ENCODE measurements around the gene HACD1.

The HACD1 gene

DNA sequence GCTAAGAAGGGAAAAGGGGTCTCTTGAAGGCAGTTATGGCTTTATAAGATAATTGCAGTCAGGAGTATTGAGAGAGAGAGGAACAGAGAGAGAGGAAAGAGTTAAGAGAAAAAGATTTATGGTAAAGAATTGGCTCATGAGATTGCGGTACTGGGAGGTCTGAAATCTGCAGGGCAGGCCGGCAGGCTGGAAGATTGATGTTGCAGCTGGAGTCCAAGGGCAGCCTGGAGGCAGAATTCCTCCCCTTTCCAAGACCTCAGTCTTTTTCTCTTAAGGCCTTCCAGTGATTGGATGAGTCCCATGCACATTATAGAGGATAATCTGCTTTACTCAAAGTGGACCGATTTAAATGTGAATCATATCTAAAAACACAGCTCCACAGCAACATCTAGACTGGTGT lies 68.4 kb downstream of the HACD1 start:
- Histone ChIP-seq H3K79me2 (ENCODE audit: control insufficient read depth, low read length) (no peaks in the 10 kb centered on the region), H4K20me1 (ENCODE audit: control insufficient read depth, insufficient read depth, low read depth, low read length) (no peaks in the 10 kb centered on the region), H3K9me2 (replicated peaks; ENCODE audit: control insufficient read depth, low read length) (no peaks in the 10 kb centered on the region), H3K4me2 (ENCODE audit: low read length) (no peak overlapping the region), H3K36me3 (ENCODE audit: control insufficient read depth, low read length) (no peaks in the 10 kb centered on the region), H3K27ac (ENCODE audit: low read depth, low read length) (no peak overlapping the region), H3F3A (ENCODE audit: control insufficient read depth, insufficient read depth) (no peaks in the 10 kb centered on the region), H3K4me3 (ENCODE audit: low read length) (no peak overlapping the region), H3K4me1 (ENCODE audit: control insufficient read depth, low read length) (no peaks in the 10 kb centered on the region), H3K27me3 (ENCODE audit: control insufficient read depth, low read length) (no peaks in the 10 kb centered on the region), H3K9me3 (ENCODE audit: control insufficient read depth, insufficient read depth, low read length) (no peaks in the 10 kb centered on the region)
- TF ChIP-seq EZH2phosphoT487 (IDR thresholded peaks at IDR 0.05; ENCODE audit: borderline replicate concordance, low read length): no peak
- TF ChIP-seq, protein P1, sequence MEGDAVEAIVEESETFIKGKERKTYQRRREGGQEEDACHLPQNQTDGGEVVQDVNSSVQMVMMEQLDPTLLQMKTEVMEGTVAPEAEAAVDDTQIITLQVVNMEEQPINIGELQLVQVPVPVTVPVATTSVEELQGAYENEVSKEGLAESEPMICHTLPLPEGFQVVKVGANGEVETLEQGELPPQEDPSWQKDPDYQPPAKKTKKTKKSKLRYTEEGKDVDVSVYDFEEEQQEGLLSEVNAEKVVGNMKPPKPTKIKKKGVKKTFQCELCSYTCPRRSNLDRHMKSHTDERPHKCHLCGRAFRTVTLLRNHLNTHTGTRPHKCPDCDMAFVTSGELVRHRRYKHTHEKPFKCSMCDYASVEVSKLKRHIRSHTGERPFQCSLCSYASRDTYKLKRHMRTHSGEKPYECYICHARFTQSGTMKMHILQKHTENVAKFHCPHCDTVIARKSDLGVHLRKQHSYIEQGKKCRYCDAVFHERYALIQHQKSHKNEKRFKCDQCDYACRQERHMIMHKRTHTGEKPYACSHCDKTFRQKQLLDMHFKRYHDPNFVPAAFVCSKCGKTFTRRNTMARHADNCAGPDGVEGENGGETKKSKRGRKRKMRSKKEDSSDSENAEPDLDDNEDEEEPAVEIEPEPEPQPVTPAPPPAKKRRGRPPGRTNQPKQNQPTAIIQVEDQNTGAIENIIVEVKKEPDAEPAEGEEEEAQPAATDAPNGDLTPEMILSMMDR (IDR thresholded peaks at IDR 0.05; ENCODE audit: low read depth, low read length, poor library complexity, severe bottlenecking): no peak

DNA sequence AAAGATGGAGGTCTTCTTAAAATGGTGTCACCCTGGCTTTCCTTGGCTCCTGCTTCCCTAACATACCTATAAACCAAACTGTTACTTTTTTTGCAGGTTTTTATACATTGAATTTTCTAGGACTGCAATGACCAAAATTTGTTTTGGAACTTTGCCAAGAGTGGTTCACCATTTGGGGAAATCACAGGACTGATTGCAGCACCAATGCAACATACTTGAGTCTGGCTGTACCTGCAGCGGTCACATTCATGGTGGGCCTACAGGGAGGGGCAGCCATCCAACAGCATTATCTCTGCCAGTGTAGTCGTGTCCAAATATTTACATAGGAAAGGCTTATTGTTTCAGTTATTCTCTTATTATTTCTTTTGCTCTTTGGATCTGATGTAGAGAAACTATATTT lies 69.0 kb downstream of the HACD1 start:
- no peak overlapping the region for H3K4me3 ChIP-seq (ENCODE audit: low read length)
- H3K27ac ChIP-seq (ENCODE audit: low read depth, low read length): no peak overlapping the region
- no peaks in the 10 kb centered on the region for H4K20me1 ChIP-seq (ENCODE audit: control insufficient read depth, insufficient read depth, low read depth, low read length)
- no peaks in the 10 kb centered on the region for H3F3A ChIP-seq (ENCODE audit: control insufficient read depth, insufficient read depth)
- no peaks in the 10 kb centered on the region for H3K36me3 ChIP-seq (ENCODE audit: control insufficient read depth, low read length)
- no peaks in the 10 kb centered on the region for H3K79me2 ChIP-seq (ENCODE audit: control insufficient read depth, low read length)
- no peaks in the 10 kb centered on the region for H3K4me1 ChIP-seq (ENCODE audit: control insufficient read depth, low read length)
- no peaks in the 10 kb centered on the region for H3K9me3 ChIP-seq (ENCODE audit: control insufficient read depth, insufficient read depth, low read length)
- no peaks in the 10 kb centered on the region for H3K9me2 ChIP-seq (replicated peaks; ENCODE audit: control insufficient read depth, low read length)
- TF ChIP-seq EZH2phosphoT487 (IDR thresholded peaks at IDR 0.05; ENCODE audit: borderline replicate concordance, low read length): no peak
- TF ChIP-seq, protein P1 (IDR thresholded peaks at IDR 0.05; ENCODE audit: low read depth, low read length, poor library complexity, severe bottlenecking): no peak
- no peaks in the 10 kb centered on the region for H3K27me3 ChIP-seq (ENCODE audit: control insufficient read depth, low read length)
- no peak overlapping the region for H3K4me2 ChIP-seq (ENCODE audit: low read length)

DNA sequence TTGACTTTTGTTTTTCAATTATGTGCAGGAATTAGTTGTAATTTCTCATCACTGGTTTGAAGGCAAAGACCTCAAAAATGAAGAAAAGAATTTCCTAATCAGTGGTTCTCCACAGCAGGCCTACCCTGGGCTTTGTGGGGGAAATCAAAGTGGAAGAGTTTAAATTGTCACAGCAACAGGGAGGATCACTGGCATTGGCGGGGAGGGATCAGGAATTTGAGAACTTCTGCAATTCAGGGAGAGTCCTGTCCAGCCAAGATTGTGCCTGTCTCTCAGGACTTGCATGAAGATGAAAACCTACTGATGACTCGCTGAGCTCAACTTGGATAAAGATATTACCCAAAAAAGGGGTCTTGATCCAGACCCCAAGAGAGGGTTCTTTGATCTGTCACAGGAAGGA lies 70.1 kb downstream of the HACD1 start:
- H3K79me2 ChIP-seq (ENCODE audit: control insufficient read depth, low read length): no peaks in the 10 kb centered on the region
- H3K4me2 ChIP-seq (ENCODE audit: low read length): no peak overlapping the region
- no peak overlapping the region for H3K27ac ChIP-seq (ENCODE audit: low read depth, low read length)
- H3K36me3 ChIP-seq (ENCODE audit: control insufficient read depth, low read length): no peaks in the 10 kb centered on the region
- H3K9me2 ChIP-seq (replicated peaks; ENCODE audit: control insufficient read depth, low read length): no peaks in the 10 kb centered on the region
- TF ChIP-seq, protein P1 (IDR thresholded peaks at IDR 0.05; ENCODE audit: low read depth, low read length, poor library complexity, severe bottlenecking): no peak
- no peak for TF ChIP-seq EZH2phosphoT487 (IDR thresholded peaks at IDR 0.05; ENCODE audit: borderline replicate concordance, low read length)
- no peaks in the 10 kb centered on the region for H3K27me3 ChIP-seq (ENCODE audit: control insufficient read depth, low read length)
- no peaks in the 10 kb centered on the region for H3K4me1 ChIP-seq (ENCODE audit: control insufficient read depth, low read length)
- H3F3A ChIP-seq (ENCODE audit: control insufficient read depth, insufficient read depth): no peaks in the 10 kb centered on the region
- no peak overlapping the region for H3K4me3 ChIP-seq (ENCODE audit: low read length)
- no peaks in the 10 kb centered on the region for H4K20me1 ChIP-seq (ENCODE audit: control insufficient read depth, insufficient read depth, low read depth, low read length)
- no peaks in the 10 kb centered on the region for H3K9me3 ChIP-seq (ENCODE audit: control insufficient read depth, insufficient read depth, low read length)

DNA sequence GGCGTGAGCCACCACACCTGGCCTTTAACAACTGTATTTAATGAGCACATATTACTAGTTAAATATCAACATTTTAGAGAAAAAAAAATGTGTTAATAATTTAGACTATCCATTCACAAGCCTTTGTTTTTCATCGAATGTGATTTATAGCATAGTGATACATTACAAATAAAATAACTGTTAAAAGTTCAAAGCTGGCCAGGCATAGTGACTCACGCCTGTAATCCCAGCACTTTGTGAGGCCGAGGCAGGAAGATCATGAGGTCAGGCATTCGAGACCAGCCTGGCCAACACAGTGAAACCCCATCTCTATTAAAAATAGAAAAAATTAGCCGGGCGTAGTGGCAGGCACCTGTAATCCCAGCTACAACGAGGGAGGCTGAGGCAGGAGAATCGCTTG lies 72.7 kb downstream of the HACD1 start:
- TF ChIP-seq, protein P1 (IDR thresholded peaks at IDR 0.05; ENCODE audit: low read depth, low read length, poor library complexity, severe bottlenecking): no peak
- TF ChIP-seq EZH2phosphoT487 (IDR thresholded peaks at IDR 0.05; ENCODE audit: borderline replicate concordance, low read length): no peak
- H4K20me1 ChIP-seq (ENCODE audit: control insufficient read depth, insufficient read depth, low read depth, low read length): no peaks in the 10 kb centered on the region
- no peak overlapping the region for H3K27ac ChIP-seq (ENCODE audit: low read depth, low read length)
- no peaks in the 10 kb centered on the region for H3K27me3 ChIP-seq (ENCODE audit: control insufficient read depth, low read length)
- no peak overlapping the region for H3K4me3 ChIP-seq (ENCODE audit: low read length)
- no peaks in the 10 kb centered on the region for H3K9me3 ChIP-seq (ENCODE audit: control insufficient read depth, insufficient read depth, low read length)
- no peaks in the 10 kb centered on the region for H3F3A ChIP-seq (ENCODE audit: control insufficient read depth, insufficient read depth)
- no peak overlapping the region for H3K4me2 ChIP-seq (ENCODE audit: low read length)
- no peaks in the 10 kb centered on the region for H3K36me3 ChIP-seq (ENCODE audit: control insufficient read depth, low read length)
- no peaks in the 10 kb centered on the region for H3K79me2 ChIP-seq (ENCODE audit: control insufficient read depth, low read length)
- no peaks in the 10 kb centered on the region for H3K4me1 ChIP-seq (ENCODE audit: control insufficient read depth, low read length)
- H3K9me2 ChIP-seq (replicated peaks; ENCODE audit: control insufficient read depth, low read length): no peaks in the 10 kb centered on the region

All from DOHH2 (cell line).